H1 (cell line): Measurements from ENCODE around the gene CAMK2B. TPM values are rescaled to one million over a fixed set of nuclear protein-coding genes. Genes with fewer than 3 reads are reported as not detected.

Experiments
- CHD2 ChIP-seq: IDR thresholded peaks from 2 replicates; pipeline ENCODE4 v1.6.1; 2012; ENCODE audit warnings: low read length, improper control_type of control experiment
- CTBP2 ChIP-seq: IDR thresholded peaks from 2 replicates; pipeline ENCODE4 v1.7.0; 2011; ENCODE audit warnings: borderline replicate concordance, mild to moderate bottlenecking, moderate library complexity, mixed read lengths, low read length; ENCODE audit not compliant: insufficient read depth, insufficient read length
- HDAC6 ChIP-seq: IDR thresholded peaks from one replicate; pipeline ENCODE4 v1.7.1; 2012; ENCODE audit warnings: low read depth, mild to moderate bottlenecking, inconsistent platforms, low read length, moderate library complexity
- JUND ChIP-seq: IDR thresholded peaks from 2 replicates; pipeline ENCODE4 v1.6.1; 2011; ENCODE audit warnings: mild to moderate bottlenecking, improper control_type of control experiment, low read length
- MAFK ChIP-seq: IDR thresholded peaks from 2 replicates; pipeline ENCODE4 v1.6.1; 2012; ENCODE audit warnings: low read depth, mild to moderate bottlenecking, improper control_type of control experiment, low read length
- RAD21 ChIP-seq, 2 experiments: IDR thresholded peaks in 1 of 2; conservative IDR thresholded peaks in 1 of 2; 2 replicates each; pipeline ENCODE4 v1.6.1; 2011; ENCODE audit warnings: low read depth in 2 of 2, low read length in 2 of 2, improper control_type of control experiment in 1 of 2, inconsistent platforms in 1 of 2, mild to moderate bottlenecking in 1 of 2, moderate library complexity in 1 of 2
- RFX5 ChIP-seq: IDR thresholded peaks from 2 replicates; pipeline ENCODE4 v1.6.1; 2011; ENCODE audit warnings: low read depth, low read length, improper control_type of control experiment, borderline replicate concordance
- RNF2 ChIP-seq: fragments of 200-900, 300-1000 bp; sonication (generic); IDR thresholded peaks from 2 replicates; pipeline ENCODE4 v1.7.1; 2016; ENCODE audit warnings: borderline replicate concordance, low read depth, mild to moderate bottlenecking, antibody characterized with exemption, low read length; ENCODE audit not compliant: poor library complexity, severe bottlenecking; ENCODE audit errors: missing control alignments
- polyA plus RNA-seq, 7 experiments: library from polyadenylated mRNA; depleted of rRNA in 3 of 7; stranded (reverse) in 5 of 7; unstranded in 2 of 7; fragments of >200 nt in 5 of 7; fragments of 200-250 nt in 2 of 7; gene quantifications; 1 replicate in 5 of 7; 2 replicates in 1 of 7; 4 replicates in 1 of 7; pipeline versions ENCODE4 v1.2.1 to v1.2.3, GENCODE V29; 2011 to 2013; ENCODE audit warnings: missing spikeins in 2 of 7, mixed read lengths in 2 of 7
- total RNA-seq: library from RNA; stranded (reverse); fragmentation: NEBNext Ultra II Directional; extraction: Animal tissue kit (Norgen Biotek cat#: 25700); gene quantifications from 2 replicates; pipeline ENCODE4 v1.2.1, GENCODE V29; 2021

The CAMK2B gene
- total and polyA plus RNA-seq, 2 of the 8 experiments (the other 6 are each of a cell fraction or from before 2014, with no cell fraction given): 0.05 to 0.15 TPM

DNA sequence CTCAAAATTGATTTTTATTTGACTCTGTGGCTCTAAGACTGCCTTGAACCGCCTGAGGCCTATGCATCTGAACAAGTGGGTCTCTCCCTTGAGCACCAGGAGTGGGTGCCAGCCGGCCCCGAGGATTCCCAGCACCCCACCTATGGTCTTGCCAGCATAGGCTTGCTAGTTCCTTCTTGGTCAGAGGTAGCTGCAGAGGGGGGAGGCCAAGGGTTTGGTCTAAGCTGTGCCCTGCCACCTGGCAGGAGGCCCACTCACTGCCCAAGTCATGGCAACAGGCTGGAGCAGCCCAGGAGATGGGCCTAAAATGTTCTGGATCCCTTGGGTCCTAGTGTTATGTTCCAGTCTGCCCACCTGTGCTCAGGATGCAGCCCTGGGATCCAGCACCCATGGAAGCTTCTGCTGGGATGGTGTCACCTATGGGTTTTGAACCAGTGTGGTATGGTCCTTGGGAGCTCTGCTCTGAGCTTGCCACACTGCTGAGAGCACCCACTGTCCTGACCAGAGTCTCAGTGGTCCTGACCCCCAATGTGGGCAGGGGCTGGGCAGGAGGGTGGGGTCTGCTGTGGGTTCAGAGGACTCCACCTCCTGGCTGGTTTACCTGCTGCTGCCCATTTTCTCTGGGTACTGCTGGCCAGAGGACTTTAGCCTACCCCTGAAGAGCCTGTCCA, 112.1 kb downstream of the CAMK2B start (continued):
- TF ChIP-seq CTBP2: no peak
- no peak for TF ChIP-seq HDAC6
- no peak for TF ChIP-seq RAD21 (IDR thresholded peaks at IDR 0.05 in 1 of 2, conservative IDR thresholded peaks at IDR 0.05 in 1 of 2; ENCODE audit: low read depth in 2 of 2, low read length in 2 of 2)
- no peak for TF ChIP-seq CHD2
- TF ChIP-seq MAFK: no peak
- TF ChIP-seq RNF2: no peak
- no peak for TF ChIP-seq JUND
- no peak for TF ChIP-seq RFX5
